SK-MEL-5 (cell line): ENCODE results near the gene RUSC1. TPM values are rescaled to one million over a fixed set of nuclear protein-coding genes. Genes with fewer than 3 reads are reported as not detected.
"Not testable (repeated sequence)": the region's sequence is repeated elsewhere in the genome, so short reads cannot be mapped to it uniquely, and the experiment has no call there.

Source experiments
- DNase-seq: peaks from one replicate; pipeline ENCODE4 v3.0.0-alpha.2; 2016; ENCODE audit warnings: low read depth, low spot score
- in situ Hi-C: cut with HindIII; loops from 2 replicates; pipeline ENCODE4 v1.10.0; 2016; ENCODE audit warnings: low sequenced_read_pairs, high pct_unique_total_duplicates, low pct_unique_long_range_greater_than_20kb
- polyA plus RNA-seq, 2 experiments: library from polyadenylated mRNA; depleted of rRNA; stranded (reverse); fragments of >200 nt; gene quantifications; 2 replicates each; pipeline ENCODE4 v1.2.3, GENCODE V29; 2015
- total RNA-seq: library from RNA; depleted of rRNA; stranded (reverse); fragments of >200 nt; shearing (Covaris generic); gene quantifications from 2 replicates; pipeline ENCODE4 v1.2.3, GENCODE V29; 2014; rRNA removed

RUSC1 gene
- total RNA-seq: 8.3 and 10.7 TPM in 2 replicates
- 28.5 and 36.9 TPM in 2 replicates for polyA plus RNA-seq (2015; cell fraction: cytosol; rRNA removed)
- 109 and 142 TPM in 2 replicates for polyA plus RNA-seq (2015; cell fraction: nucleus; rRNA removed)

GRCh38 chr1:155320661-155321617 is at the start of gene RUSC1:
Gene RUSC1, plus strand, starts transcription at chr1:155320894. Its CDS starts 880 bp downstream, at chr1:155321774.
- in situ Hi-C loops: no loop called here
- DNase-seq: no peak

GRCh38 chr1:155272466-155273342 is 48.0 kb upstream of the RUSC1 start:
- peak; percentile 58 for DNase-seq
- in situ Hi-C loops: no loop called here

- in situ Hi-C loops: no loop called here
- DNase-seq: peak; percentile 98
These were observed 47.1 kb upstream of the RUSC1 start, which contains the start of gene CLK2 for GRCh38 chr1:155273343-155274245. Gene CLK2, minus strand, starts transcription at chr1:155273504. Its CDS starts 2,527 bp downstream, at chr1:155270977.

DNA sequence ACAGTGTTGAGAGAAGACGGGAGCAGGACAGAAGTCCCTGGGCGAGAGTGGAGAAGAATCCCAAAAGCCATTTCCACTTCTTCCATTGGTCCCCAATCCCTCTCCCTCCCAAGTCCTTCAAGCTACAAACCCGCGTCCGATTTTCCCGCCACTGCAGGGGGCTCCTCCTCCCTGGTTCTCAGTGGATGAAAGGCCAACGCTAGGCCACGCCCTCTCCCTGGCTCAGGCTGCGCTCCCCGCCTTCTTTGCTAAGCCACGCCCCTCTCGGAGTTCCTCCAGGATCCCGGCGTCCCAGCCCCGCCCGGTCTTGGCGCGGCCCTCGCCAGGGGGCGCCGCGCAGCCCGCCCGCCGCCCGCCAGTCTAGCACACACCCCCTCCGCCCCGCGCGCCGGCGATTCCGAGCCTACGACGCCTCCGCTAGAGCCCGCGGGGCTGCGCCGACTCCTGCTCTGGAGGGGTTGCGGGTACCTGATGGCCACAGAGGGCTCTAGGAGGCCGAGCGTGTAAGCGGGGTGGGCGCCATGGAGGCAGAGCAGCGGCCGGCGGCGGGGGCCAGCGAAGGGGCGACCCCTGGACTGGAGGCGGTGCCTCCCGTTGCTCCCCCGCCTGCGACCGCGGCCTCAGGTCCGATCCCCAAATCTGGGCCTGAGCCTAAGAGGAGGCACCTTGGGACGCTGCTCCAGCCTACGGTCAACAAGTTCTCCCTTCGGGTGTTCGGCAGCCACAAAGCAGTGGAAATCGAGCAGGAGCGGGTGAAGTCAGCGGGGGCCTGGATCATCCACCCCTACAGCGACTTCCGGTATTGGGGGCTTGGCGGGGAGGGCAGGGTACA is 43.4 kb upstream of the RUSC1 start, which contains the start of gene HCN3:
HCN3 (plus strand) TSS at position 394 of the 832 bp plus-strand sequence; CDS start at position 522, 128 bp downstream.
- DNase-seq: peak; percentile 98
- in situ Hi-C loops: no loop called here

- in situ Hi-C loops: no loop called here
- DNase-seq: peak; percentile 61
These were observed 42.6 kb upstream of the RUSC1 start for GRCh38 chr1:155277902-155278688.

GRCh38 chr1:155278689-155279160 is 42.0 kb upstream of the RUSC1 start:
- in situ Hi-C loops: no loop called here
- no peak for DNase-seq

DNA sequence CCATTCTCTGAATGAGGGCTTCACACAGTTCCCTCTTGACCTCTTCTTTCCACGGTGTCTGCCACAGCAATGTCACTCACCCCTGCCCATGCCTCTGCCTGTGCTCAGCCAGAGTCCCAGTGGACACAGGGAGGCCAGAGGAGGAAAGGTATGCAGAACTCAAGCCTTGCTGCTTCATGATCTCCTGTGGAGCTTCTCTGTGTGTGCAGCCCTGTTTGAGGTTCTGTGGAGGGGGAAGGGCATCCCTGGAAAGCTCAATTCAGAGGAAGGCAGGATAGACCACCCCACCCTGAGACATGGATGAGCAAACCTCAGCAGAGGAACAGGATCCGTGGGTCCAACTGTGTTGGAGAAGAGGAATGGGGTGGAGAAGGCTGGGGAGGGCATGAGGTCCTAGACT is 41.4 kb upstream of the RUSC1 start:
- no peak for DNase-seq
- in situ Hi-C loops: no loop called here

DNA sequence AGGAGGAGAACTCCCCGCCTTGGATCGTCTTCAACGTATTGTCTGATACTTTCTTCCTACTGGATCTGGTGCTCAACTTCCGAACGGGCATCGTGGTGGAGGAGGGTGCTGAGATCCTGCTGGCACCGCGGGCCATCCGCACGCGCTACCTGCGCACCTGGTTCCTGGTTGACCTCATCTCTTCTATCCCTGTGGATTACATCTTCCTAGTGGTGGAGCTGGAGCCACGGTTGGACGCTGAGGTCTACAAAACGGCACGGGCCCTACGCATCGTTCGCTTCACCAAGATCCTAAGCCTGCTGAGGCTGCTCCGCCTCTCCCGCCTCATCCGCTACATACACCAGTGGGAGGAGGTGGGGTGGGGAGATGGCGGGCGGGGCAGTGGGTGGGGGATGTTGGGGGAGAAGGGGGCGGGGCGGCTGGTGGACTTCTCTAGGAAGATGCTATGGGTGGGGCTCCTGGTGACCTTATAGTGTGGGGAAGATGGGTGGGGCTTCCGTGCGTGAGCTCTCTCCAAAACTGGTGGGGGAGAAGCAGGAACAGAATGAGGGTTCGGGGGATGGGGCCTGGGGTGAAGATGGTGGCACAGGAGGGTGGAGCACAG is 38.1 kb upstream of the RUSC1 start:
- in situ Hi-C loops: no loop called here
- DNase-seq: no peak

- no peak for DNase-seq
- in situ Hi-C loops: no loop called here
These were observed 36.2 kb upstream of the RUSC1 start for GRCh38 chr1:155284476-155284875.

GRCh38 chr1:155285063-155285462 is 35.6 kb upstream of the RUSC1 start:
- in situ Hi-C loops: no loop called here
- no peak for DNase-seq

DNA sequence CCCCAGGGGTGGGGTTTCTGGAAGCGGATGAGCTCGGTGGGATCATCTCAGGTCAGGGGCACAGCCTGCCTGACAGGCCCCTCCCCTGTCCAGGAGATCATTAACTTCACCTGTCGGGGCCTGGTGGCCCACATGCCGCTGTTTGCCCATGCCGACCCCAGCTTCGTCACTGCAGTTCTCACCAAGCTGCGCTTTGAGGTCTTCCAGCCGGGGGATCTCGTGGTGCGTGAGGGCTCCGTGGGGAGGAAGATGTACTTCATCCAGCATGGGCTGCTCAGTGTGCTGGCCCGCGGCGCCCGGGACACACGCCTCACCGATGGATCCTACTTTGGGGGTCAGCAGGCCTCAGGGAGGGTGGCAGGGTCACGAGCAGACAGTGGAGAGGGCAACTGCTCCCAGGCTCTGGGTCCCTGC is 35.1 kb upstream of the RUSC1 start:
- in situ Hi-C loops: no loop called here
- DNase-seq: no peak

DNA sequence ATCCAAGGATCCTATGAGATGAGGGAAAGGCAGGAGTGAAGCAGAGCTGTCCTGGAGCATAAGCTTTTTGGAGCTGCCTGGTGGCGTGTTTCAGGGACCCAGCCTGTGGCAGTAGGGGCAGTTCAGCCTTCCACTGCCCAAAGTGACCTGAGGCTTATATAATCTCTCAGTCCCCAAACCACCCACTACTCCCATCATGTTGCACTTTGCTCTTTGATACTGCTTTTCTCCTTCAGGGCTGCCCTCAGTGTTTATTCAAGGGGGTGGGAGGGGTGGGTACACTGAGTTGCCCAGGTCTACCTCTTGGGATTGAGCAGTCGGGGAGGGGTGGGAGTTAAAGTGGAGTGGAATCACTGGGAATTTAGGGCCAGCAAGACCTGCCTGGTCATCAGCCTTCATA is 34.1 kb upstream of the RUSC1 start:
- in situ Hi-C loops: no loop called here
- DNase-seq: no peak

DNA sequence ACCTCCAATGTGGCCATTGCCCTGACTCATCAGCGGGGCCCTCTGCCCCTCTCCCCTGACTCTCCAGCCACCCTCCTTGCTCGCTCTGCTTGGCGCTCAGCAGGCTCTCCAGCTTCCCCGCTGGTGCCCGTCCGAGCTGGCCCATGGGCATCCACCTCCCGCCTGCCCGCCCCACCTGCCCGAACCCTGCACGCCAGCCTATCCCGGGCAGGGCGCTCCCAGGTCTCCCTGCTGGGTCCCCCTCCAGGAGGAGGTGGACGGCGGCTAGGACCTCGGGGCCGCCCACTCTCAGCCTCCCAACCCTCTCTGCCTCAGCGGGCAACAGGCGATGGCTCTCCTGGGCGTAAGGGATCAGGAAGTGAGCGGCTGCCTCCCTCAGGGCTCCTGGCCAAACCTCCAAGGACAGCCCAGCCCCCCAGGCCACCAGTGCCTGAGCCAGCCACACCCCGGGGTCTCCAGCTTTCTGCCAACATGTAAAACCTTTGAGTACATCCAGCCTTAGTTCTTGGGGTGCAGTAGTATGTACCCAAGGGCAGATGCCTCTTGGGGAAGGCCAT is 32.6 kb upstream of the RUSC1 start:
- DNase-seq: no peak
- in situ Hi-C loops: no loop called here

GRCh38 chr1:155291006-155291405 is 29.7 kb upstream of the RUSC1 start:
- in situ Hi-C loops: not testable (repeated sequence)

More at GRCh38 chr1:155291006-155291405, 29.7 kb upstream of the RUSC1 start:
- DNase-seq: not testable (repeated sequence)
